ENCODE data around the gene OR13C2.
"Not testable (repeated sequence)": the region's sequence is repeated elsewhere in the genome, so short reads cannot be mapped to it uniquely, and the experiment has no call there.

The OR13C2 gene

GRCh38 chr9:104605527-104605926 is at the start of gene OR13C2:
Gene OR13C2 (minus strand): TSS chr9:104605627. CDS start chr9:104605627, 0 bp downstream.
- in situ Hi-C loops (cut with MboI; ENCODE audit: low sequenced_read_pairs): not testable (repeated sequence)

- in situ Hi-C loops (cut with MboI; ENCODE audit: low sequenced_read_pairs): no loop called here
Measured at GRCh38 chr9:104635456-104635855, 30.0 kb upstream of the OR13C2 start.

- in situ Hi-C loops (cut with MboI; ENCODE audit: low sequenced_read_pairs): no loop called here
Measured at GRCh38 chr9:104633976-104634520, 28.6 kb upstream of the OR13C2 start.

- in situ Hi-C loops (cut with MboI; ENCODE audit: low sequenced_read_pairs): not testable (repeated sequence)
Measured at GRCh38 chr9:104625964-104626363, 20.5 kb upstream of the OR13C2 start.

GRCh38 chr9:104618104-104618503 is 12.7 kb upstream of the OR13C2 start, which contains the start of gene OR13C9:
Gene OR13C9 (minus strand): TSS chr9:104618204. CDS start chr9:104618204, 0 bp downstream.
- in situ Hi-C loops (cut with MboI; ENCODE audit: low sequenced_read_pairs): no loop called here

- in situ Hi-C loops (cut with MboI; ENCODE audit: low sequenced_read_pairs): no loop called here
Measured at GRCh38 chr9:104617418-104617817, 12.0 kb upstream of the OR13C2 start.

GRCh38 chr9:104611213-104611612 is 5.8 kb upstream of the OR13C2 start:
- in situ Hi-C loops (cut with MboI; ENCODE audit: low sequenced_read_pairs): no loop called here

- in situ Hi-C loops (cut with MboI; ENCODE audit: low sequenced_read_pairs): no loop called here
Measured at GRCh38 chr9:104608336-104608735, 2.9 kb upstream of the OR13C2 start.

- in situ Hi-C loops (cut with MboI; ENCODE audit: low sequenced_read_pairs): no loop called here
Measured at GRCh38 chr9:104606152-104606551, 725 bp upstream of the OR13C2 start.

GRCh38 chr9:104604801-104605200 is 626 bp downstream of the OR13C2 start:
- in situ Hi-C loops (cut with MboI; ENCODE audit: low sequenced_read_pairs): no loop called here

GRCh38 chr9:104599313-104599712 is 6.1 kb downstream of the OR13C2 start, which contains the start of gene OR13C5:
Gene OR13C5 (minus strand): TSS chr9:104599413. CDS start chr9:104599413, 0 bp downstream.
- in situ Hi-C loops (cut with MboI; ENCODE audit: low sequenced_read_pairs): not testable (repeated sequence)

- in situ Hi-C loops (cut with MboI; ENCODE audit: low sequenced_read_pairs): not testable (repeated sequence)
Measured at GRCh38 chr9:104598749-104599148, 6.7 kb downstream of the OR13C2 start.

GRCh38 chr9:104589626-104590025 is 15.8 kb downstream of the OR13C2 start:
- in situ Hi-C loops (cut with MboI; ENCODE audit: low sequenced_read_pairs): no loop called here

GRCh38 chr9:104586496-104587180 is 18.8 kb downstream of the OR13C2 start:
- in situ Hi-C loops (cut with MboI; ENCODE audit: low sequenced_read_pairs): no loop called here

GRCh38 chr9:104580562-104580961 is 24.9 kb downstream of the OR13C2 start:
- in situ Hi-C loops (cut with MboI; ENCODE audit: low sequenced_read_pairs): no loop called here

GRCh38 chr9:104577263-104577662 is 28.2 kb downstream of the OR13C2 start:
- in situ Hi-C loops (cut with MboI; ENCODE audit: low sequenced_read_pairs): no loop called here

GRCh38 chr9:104575456-104575855 is 30.0 kb downstream of the OR13C2 start:
- in situ Hi-C loops (cut with MboI; ENCODE audit: low sequenced_read_pairs): no loop called here

- in situ Hi-C loops (cut with MboI; ENCODE audit: low sequenced_read_pairs): no loop called here
Measured at GRCh38 chr9:104572612-104573011, 32.8 kb downstream of the OR13C2 start.

GRCh38 chr9:104568868-104569267 is 36.6 kb downstream of the OR13C2 start, which contains the start of gene OR13C8:
Gene OR13C8 (plus strand): TSS chr9:104569168. CDS start chr9:104569168, 0 bp downstream.
- in situ Hi-C loops (cut with MboI; ENCODE audit: low sequenced_read_pairs): no loop called here

- in situ Hi-C loops (cut with MboI; ENCODE audit: low sequenced_read_pairs): no loop called here
Measured at GRCh38 chr9:104564358-104564757, 41.1 kb downstream of the OR13C2 start.

- in situ Hi-C loops (cut with MboI; ENCODE audit: low sequenced_read_pairs): no loop called here
Measured at GRCh38 chr9:104556830-104557634, 48.4 kb downstream of the OR13C2 start.

Measured in HL-60/S4 treated with retinoic acid at 250 ng/mL for 4 days and 3 days (cell line).